ENCODE results near the gene HOXD12.
A peak's percentile ranks its signal among the peaks of the same experiment; 100 is the strongest.

HOXD12 gene

GRCh38 chr2:176081376-176081836 lies 18.2 kb upstream of the HOXD12 start:
- H3K27ac ChIP-seq (ENCODE audit: low read depth, low read length, severe bottlenecking), result no peak overlapping the region
- no peak overlapping the region for H3K4me3 ChIP-seq (ENCODE audit: extremely low read depth, insufficient read depth, low read length, poor library complexity, severe bottlenecking)
- peaks cover 16% of the 10 kb centered on the region for H3K4me1 ChIP-seq (ENCODE audit: control insufficient read depth, insufficient read depth, low read length, poor library complexity, severe bottlenecking)
- no peaks in the 10 kb centered on the region for H3K36me3 ChIP-seq (ENCODE audit: control insufficient read depth, insufficient read depth, low read length)
- no peaks in the 10 kb centered on the region for H3K9me3 ChIP-seq (ENCODE audit: control insufficient read depth, low read length)
- WGBS, 2 experiments (ENCODE audit: insufficient coverage in 2 of 2), result 6 to 10% methylated on average over 3 to 5 of the region's 17 CpGs

GRCh38 chr2:176081837-176082524 lies 17.6 kb upstream of the HOXD12 start:
- no peaks in the 10 kb centered on the region for H3K9me3 ChIP-seq (ENCODE audit: control insufficient read depth, low read length)
- no peaks in the 10 kb centered on the region for H3K36me3 ChIP-seq (ENCODE audit: control insufficient read depth, insufficient read depth, low read length)
- H3K27ac ChIP-seq (ENCODE audit: low read depth, low read length, severe bottlenecking), result no peak overlapping the region
- H3K4me3 ChIP-seq (ENCODE audit: extremely low read depth, insufficient read depth, low read length, poor library complexity, severe bottlenecking), result no peak overlapping the region
- peaks cover 16% of the 10 kb centered on the region for H3K4me1 ChIP-seq (ENCODE audit: control insufficient read depth, insufficient read depth, low read length, poor library complexity, severe bottlenecking)
- WGBS, 2 experiments (ENCODE audit: insufficient coverage in 2 of 2), result 0 to 1% methylated on average over 58 to 61 of the region's 62 CpGs

GRCh38 chr2:176082525-176082823 lies 17.1 kb upstream of the HOXD12 start:
- WGBS, 2 experiments (ENCODE audit: insufficient coverage in 2 of 2), result 4 to 7% methylated on average over 7 of the region's 10 CpGs

GRCh38 chr2:176082824-176083751 lies 16.5 kb upstream of the HOXD12 start:
- no peaks in the 10 kb centered on the region for H3K36me3 ChIP-seq (ENCODE audit: control insufficient read depth, insufficient read depth, low read length)
- WGBS, 2 experiments (ENCODE audit: insufficient coverage in 2 of 2), result 0 to 1% methylated on average over 52 to 60 of the region's 66 CpGs
- no peak overlapping the region for H3K27ac ChIP-seq (ENCODE audit: low read depth, low read length, severe bottlenecking)
- H3K9me3 ChIP-seq (ENCODE audit: control insufficient read depth, low read length), result no peaks in the 10 kb centered on the region
- no peak overlapping the region for H3K4me3 ChIP-seq (ENCODE audit: extremely low read depth, insufficient read depth, low read length, poor library complexity, severe bottlenecking)
- H3K4me1 ChIP-seq (ENCODE audit: control insufficient read depth, insufficient read depth, low read length, poor library complexity, severe bottlenecking), result peaks cover 21% of the 10 kb centered on the region

More at GRCh38 chr2:176082525-176082823, 17.1 kb upstream of the HOXD12 start:
- H3K9me3 ChIP-seq (ENCODE audit: control insufficient read depth, low read length), result no peaks in the 10 kb centered on the region
- H3K4me1 ChIP-seq (ENCODE audit: control insufficient read depth, insufficient read depth, low read length, poor library complexity, severe bottlenecking), result peaks cover 16% of the 10 kb centered on the region
- H3K4me3 ChIP-seq (ENCODE audit: extremely low read depth, insufficient read depth, low read length, poor library complexity, severe bottlenecking), result no peak overlapping the region
- no peaks in the 10 kb centered on the region for H3K36me3 ChIP-seq (ENCODE audit: control insufficient read depth, insufficient read depth, low read length)
- H3K27ac ChIP-seq (ENCODE audit: low read depth, low read length, severe bottlenecking), result no peak overlapping the region

GRCh38 chr2:176083796-176084261 lies 15.8 kb upstream of the HOXD12 start, which contains the start of gene EVX2:
Gene EVX2, minus strand, starts transcription at chr2:176083962. Its CDS starts 186 bp downstream, at chr2:176083776.
- WGBS, 2 experiments (ENCODE audit: insufficient coverage in 2 of 2), result 1 to 3% methylated on average over 15 to 16 of the region's 27 CpGs
- Histone ChIP-seq H3K4me1 (ENCODE audit: control insufficient read depth, insufficient read depth, low read length, poor library complexity, severe bottlenecking) (peaks cover 21% of the 10 kb centered on the region), H3K9me3 (ENCODE audit: control insufficient read depth, low read length) (no peaks in the 10 kb centered on the region), H3K27ac (ENCODE audit: low read depth, low read length, severe bottlenecking) (no peak within 1 kb of the TSS), H3K4me3 (ENCODE audit: extremely low read depth, insufficient read depth, low read length, poor library complexity, severe bottlenecking) (no peak within 1 kb of the TSS), H3K36me3 (ENCODE audit: control insufficient read depth, insufficient read depth, low read length) (no peaks in the 10 kb centered on the region)

GRCh38 chr2:176084611-176085119 lies 14.9 kb upstream of the HOXD12 start:
- H3K9me3 ChIP-seq (ENCODE audit: control insufficient read depth, low read length), result no peaks in the 10 kb centered on the region
- H3K36me3 ChIP-seq (ENCODE audit: control insufficient read depth, insufficient read depth, low read length), result no peaks in the 10 kb centered on the region
- H3K4me3 ChIP-seq (ENCODE audit: extremely low read depth, insufficient read depth, low read length, poor library complexity, severe bottlenecking), result no peak overlapping the region
- no peak overlapping the region for H3K27ac ChIP-seq (ENCODE audit: low read depth, low read length, severe bottlenecking)
- H3K4me1 ChIP-seq (ENCODE audit: control insufficient read depth, insufficient read depth, low read length, poor library complexity, severe bottlenecking), result peaks cover 21% of the 10 kb centered on the region
- WGBS, 2 experiments (ENCODE audit: insufficient coverage in 2 of 2), result 1 to 3% methylated on average over 16 to 23 of the region's 26 CpGs

GRCh38 chr2:176085120-176085788 lies 14.3 kb upstream of the HOXD12 start:
- 1 to 2% methylated on average over 27 to 28 of the region's 40 CpGs for WGBS, 2 experiments (ENCODE audit: insufficient coverage in 2 of 2)
- H3K36me3 ChIP-seq (ENCODE audit: control insufficient read depth, insufficient read depth, low read length), result no peaks in the 10 kb centered on the region
- H3K4me1 ChIP-seq (ENCODE audit: control insufficient read depth, insufficient read depth, low read length, poor library complexity, severe bottlenecking), result peaks cover 21% of the 10 kb centered on the region
- H3K4me3 ChIP-seq (ENCODE audit: extremely low read depth, insufficient read depth, low read length, poor library complexity, severe bottlenecking), result no peak overlapping the region
- no peak overlapping the region for H3K27ac ChIP-seq (ENCODE audit: low read depth, low read length, severe bottlenecking)
- no peaks in the 10 kb centered on the region for H3K9me3 ChIP-seq (ENCODE audit: control insufficient read depth, low read length)

- Histone ChIP-seq H3K9me3 (ENCODE audit: control insufficient read depth, low read length) (no peaks in the 10 kb centered on the region), H3K4me1 (ENCODE audit: control insufficient read depth, insufficient read depth, low read length, poor library complexity, severe bottlenecking) (peaks cover 21% of the 10 kb centered on the region), H3K36me3 (ENCODE audit: control insufficient read depth, insufficient read depth, low read length) (no peaks in the 10 kb centered on the region), H3K4me3 (ENCODE audit: extremely low read depth, insufficient read depth, low read length, poor library complexity, severe bottlenecking) (peak overlapping the region; percentile 11), H3K27ac (ENCODE audit: low read depth, low read length, severe bottlenecking) (no peak overlapping the region)
- 1% methylated on average over 27 to 37 of the region's 46 CpGs for WGBS, 2 experiments (ENCODE audit: insufficient coverage in 2 of 2)
These were observed 13.5 kb upstream of the HOXD12 start for GRCh38 chr2:176085861-176086771.

GRCh38 chr2:176087330-176088047 lies 12.1 kb upstream of the HOXD12 start:
- no peaks in the 10 kb centered on the region for H3K9me3 ChIP-seq (ENCODE audit: control insufficient read depth, low read length)
- 19 to 20% methylated on average over 26 to 28 of the region's 29 CpGs for WGBS, 2 experiments (ENCODE audit: insufficient coverage in 2 of 2)
- H3K4me3 ChIP-seq (ENCODE audit: extremely low read depth, insufficient read depth, low read length, poor library complexity, severe bottlenecking), result peak overlapping the region; percentile 26
- H3K36me3 ChIP-seq (ENCODE audit: control insufficient read depth, insufficient read depth, low read length), result no peaks in the 10 kb centered on the region
- H3K4me1 ChIP-seq (ENCODE audit: control insufficient read depth, insufficient read depth, low read length, poor library complexity, severe bottlenecking), result peaks cover 21% of the 10 kb centered on the region
- no peak overlapping the region for H3K27ac ChIP-seq (ENCODE audit: low read depth, low read length, severe bottlenecking)
